ENCODE data around the gene FAM13A.

The FAM13A gene

DNA sequence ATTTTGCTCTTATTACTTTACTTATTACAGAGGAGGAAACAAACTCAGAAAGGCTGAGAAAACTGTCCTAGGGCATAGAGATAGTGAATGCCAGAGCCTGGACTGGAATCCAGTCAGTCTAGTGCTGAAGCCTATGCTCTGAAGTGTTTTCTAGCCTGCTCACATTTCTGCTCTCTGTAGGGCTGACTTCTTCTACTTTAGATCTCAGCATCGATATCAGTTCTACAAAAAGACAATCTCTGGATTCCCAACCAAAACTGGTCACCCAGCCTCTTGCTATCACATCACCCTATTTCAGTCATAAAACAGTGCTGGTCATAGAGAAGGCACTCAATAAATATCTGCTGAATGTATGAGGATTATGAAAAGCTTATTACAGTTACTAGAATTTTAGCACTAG lies 87.2 kb downstream of the FAM13A start:
- TF ChIP-seq, protein P1, sequence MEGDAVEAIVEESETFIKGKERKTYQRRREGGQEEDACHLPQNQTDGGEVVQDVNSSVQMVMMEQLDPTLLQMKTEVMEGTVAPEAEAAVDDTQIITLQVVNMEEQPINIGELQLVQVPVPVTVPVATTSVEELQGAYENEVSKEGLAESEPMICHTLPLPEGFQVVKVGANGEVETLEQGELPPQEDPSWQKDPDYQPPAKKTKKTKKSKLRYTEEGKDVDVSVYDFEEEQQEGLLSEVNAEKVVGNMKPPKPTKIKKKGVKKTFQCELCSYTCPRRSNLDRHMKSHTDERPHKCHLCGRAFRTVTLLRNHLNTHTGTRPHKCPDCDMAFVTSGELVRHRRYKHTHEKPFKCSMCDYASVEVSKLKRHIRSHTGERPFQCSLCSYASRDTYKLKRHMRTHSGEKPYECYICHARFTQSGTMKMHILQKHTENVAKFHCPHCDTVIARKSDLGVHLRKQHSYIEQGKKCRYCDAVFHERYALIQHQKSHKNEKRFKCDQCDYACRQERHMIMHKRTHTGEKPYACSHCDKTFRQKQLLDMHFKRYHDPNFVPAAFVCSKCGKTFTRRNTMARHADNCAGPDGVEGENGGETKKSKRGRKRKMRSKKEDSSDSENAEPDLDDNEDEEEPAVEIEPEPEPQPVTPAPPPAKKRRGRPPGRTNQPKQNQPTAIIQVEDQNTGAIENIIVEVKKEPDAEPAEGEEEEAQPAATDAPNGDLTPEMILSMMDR (IDR thresholded peaks at IDR 0.05; ENCODE audit: low read depth, low read length): no peak
- in situ Hi-C loops (cut with HindIII; ENCODE audit: low sequenced_read_pairs): no loop called here
- H3K4me3 ChIP-seq (ENCODE audit: low read depth, low read length): no peak overlapping the region
- DNase-seq (ENCODE audit: low read depth, low spot score): no peak

DNA sequence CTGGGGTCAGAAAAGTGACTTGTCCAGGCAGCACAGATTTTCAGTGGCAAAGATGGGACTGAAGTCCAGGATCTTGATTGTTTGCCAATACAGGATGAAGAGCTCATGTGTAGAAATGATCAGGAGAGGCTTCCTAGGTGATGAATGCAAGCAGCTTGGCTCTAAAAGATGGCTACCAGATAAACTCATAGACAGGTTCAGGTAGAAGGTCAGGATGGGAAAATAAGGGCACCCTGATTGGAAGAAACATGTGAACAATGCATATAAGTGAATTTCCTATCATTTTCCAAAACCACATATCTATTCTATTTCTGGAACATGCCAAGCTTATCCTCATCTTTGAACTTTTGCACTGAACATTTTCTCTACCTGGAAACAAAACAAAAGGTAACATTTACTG lies 87.7 kb downstream of the FAM13A start:
- TF ChIP-seq, protein P1 (IDR thresholded peaks at IDR 0.05; ENCODE audit: low read depth, low read length): no peak
- in situ Hi-C loops (cut with HindIII; ENCODE audit: low sequenced_read_pairs): no loop called here
- no peak overlapping the region for H3K4me3 ChIP-seq (ENCODE audit: low read depth, low read length)
- DNase-seq (ENCODE audit: low read depth, low spot score): no peak

DNA sequence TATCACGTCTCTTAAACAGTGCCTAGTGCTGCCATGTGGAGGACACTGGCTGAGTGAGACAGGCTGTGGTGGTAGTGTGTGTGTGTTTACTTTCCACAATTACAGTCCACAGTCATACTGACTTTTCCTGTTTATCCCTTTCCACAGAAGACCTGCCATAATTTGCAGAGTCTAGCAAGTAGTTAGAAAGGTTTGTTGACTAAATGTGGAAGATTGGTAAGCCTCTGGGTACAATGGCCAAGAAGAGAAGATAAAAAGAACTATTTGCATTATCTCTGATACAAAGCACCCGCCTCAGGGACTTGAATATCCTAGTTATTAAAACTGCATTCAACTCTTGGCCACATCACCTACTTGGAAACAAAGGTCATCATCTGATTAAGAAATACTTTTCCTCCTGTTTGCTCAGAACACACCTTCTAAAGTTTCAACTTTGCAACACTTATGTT lies 89.1 kb downstream of the FAM13A start:
- DNase-seq (ENCODE audit: low read depth, low spot score): no peak
- TF ChIP-seq, protein P1 (IDR thresholded peaks at IDR 0.05; ENCODE audit: low read depth, low read length): no peak
- in situ Hi-C loops (cut with HindIII; ENCODE audit: low sequenced_read_pairs): no loop called here
- no peak overlapping the region for H3K4me3 ChIP-seq (ENCODE audit: low read depth, low read length)

DNA sequence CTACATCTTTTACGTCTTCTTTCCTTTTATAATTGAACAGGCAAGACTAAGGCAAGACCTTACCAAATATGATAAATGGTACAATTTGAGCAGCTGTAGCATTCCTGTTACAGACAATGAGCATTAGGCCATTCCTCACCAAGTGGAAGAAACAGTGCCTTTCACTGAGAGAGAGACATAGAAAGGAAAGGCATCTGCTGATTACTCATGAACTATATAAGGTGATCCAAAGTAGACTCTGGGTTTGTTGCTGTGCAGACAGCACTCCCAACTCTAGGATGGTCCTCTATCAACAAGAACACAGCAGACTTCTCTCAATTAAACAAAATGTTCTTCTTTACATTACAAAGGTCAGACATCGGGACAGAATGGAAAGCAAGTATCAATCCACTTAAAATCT lies 91.9 kb downstream of the FAM13A start:
- H3K4me3 ChIP-seq (ENCODE audit: low read depth, low read length): no peak overlapping the region
- in situ Hi-C loops (cut with HindIII; ENCODE audit: low sequenced_read_pairs): no loop called here
- DNase-seq (ENCODE audit: low read depth, low spot score): no peak
- TF ChIP-seq, protein P1 (IDR thresholded peaks at IDR 0.05; ENCODE audit: low read depth, low read length): no peak

DNA sequence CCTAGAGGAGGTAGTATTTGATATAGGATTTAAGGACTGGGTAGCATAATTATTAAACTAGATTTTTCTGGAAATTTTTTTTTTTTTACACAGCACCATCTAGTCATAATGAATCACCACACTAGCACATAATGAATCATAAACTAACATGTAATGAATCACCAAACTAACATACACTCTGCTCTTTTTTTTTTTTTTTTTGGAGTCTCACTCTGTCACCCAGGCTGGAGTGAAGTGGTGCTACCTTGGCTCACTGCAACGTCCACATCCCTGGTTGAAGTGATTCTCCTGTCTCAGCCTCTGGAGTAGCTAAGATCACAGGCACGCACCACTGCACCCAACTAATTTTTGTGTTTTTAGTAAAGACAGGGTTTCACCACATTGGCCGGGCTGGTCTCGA lies 92.5 kb downstream of the FAM13A start:
- in situ Hi-C loops (cut with HindIII; ENCODE audit: low sequenced_read_pairs): no loop called here
- DNase-seq (ENCODE audit: low read depth, low spot score): peak; percentile 36
- TF ChIP-seq, protein P1 (IDR thresholded peaks at IDR 0.05; ENCODE audit: low read depth, low read length): no peak
- H3K4me3 ChIP-seq (ENCODE audit: low read depth, low read length): no peak overlapping the region

DNA sequence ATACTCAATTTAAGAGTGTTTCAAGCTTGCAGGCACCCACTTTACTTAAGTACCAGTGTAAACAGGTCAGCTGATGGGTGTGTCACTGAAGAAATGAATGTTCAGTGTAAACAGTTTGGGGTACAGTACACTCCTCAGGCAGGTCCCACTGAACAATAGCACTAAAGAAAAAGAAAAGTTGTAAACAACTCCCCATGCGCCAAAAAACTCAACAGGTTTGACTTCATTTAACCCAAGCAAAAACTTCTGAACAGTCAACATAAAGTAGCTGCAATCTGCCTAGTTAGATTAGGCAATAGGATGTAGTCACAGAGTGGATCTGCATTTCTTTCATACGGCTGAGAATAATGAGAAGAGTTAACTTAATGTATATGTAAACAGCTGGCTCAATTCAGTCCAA lies 93.2 kb downstream of the FAM13A start:
- in situ Hi-C loops (cut with HindIII; ENCODE audit: low sequenced_read_pairs): no loop called here
- no peak overlapping the region for H3K4me3 ChIP-seq (ENCODE audit: low read depth, low read length)
- TF ChIP-seq, protein P1 (IDR thresholded peaks at IDR 0.05; ENCODE audit: low read depth, low read length): no peak
- peak; percentile 13 for DNase-seq (ENCODE audit: low read depth, low spot score)

DNA sequence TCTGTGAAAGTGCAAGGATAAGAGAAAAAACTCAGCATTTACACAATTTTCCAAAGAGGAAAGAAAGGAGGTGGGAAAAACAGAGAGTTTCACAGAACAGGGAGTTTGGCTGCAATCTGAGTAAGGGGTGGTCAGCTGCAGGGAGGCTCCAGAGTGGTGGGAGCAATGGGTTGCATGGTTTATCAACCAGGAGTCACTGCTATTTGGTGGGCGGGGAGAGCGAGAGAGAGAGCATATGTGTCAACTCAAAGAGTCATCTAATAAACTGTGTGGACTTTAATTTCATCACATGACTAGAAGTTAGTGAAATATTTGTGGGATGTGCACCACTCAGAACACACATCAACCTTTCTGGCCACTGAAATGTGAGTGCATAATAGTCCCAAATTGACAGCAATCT lies 94.6 kb downstream of the FAM13A start:
- DNase-seq (ENCODE audit: low read depth, low spot score): no peak
- TF ChIP-seq, protein P1 (IDR thresholded peaks at IDR 0.05; ENCODE audit: low read depth, low read length): no peak
- in situ Hi-C loops (cut with HindIII; ENCODE audit: low sequenced_read_pairs): no loop called here
- no peak overlapping the region for H3K4me3 ChIP-seq (ENCODE audit: low read depth, low read length)

All from astrocyte of the spinal cord (primary cell).